H1 (cell line): ENCODE data around the gene SERPINB2. TPM values are rescaled to one million over a fixed set of nuclear protein-coding genes. Genes with fewer than 3 reads are reported as not detected.

Experiments
- CTCF ChIA-PET: fragments of 300-600 bp; sonication (Branson Sonifier 250); formaldehyde crosslinking; loops from one replicate; lab custom pipeline; 2021; ENCODE audit not compliant: partially characterized antibody; lab: Charles Lee
- POLR2A ChIA-PET: fragments of 300-600 bp; sonication (Branson Sonifier 250); formaldehyde crosslinking; loops from one replicate; lab custom pipeline; 2021; ENCODE audit warnings: inconsistent platforms; ENCODE audit not compliant: partially characterized antibody; lab: Charles Lee
- DNase-seq, 2 experiments: peaks; one replicate each; pipeline versions ENCODE4 v3.0.0 to v3.0.0-alpha.2; 2010 to 2022; ENCODE audit warnings: low spot score in 2 of 2, low read depth in 1 of 2, mixed read lengths in 1 of 2
- FAIRE-seq: peaks from 2 replicates; lab custom pipeline; 2011; peaks lifted over from hg19 to GRCh38; lab: Jason Lieb, UNC
- H2AFZ ChIP-seq: 2 replicates; pipeline ENCODE4 v1.8.1; 2012; ENCODE audit warnings: low read length, inconsistent platforms
- H2AK5ac ChIP-seq: 2 replicates; pipeline ENCODE4 v1.6.1; 2013; ENCODE audit warnings: low read depth, low read length
- H2BK120ac ChIP-seq: replicated peaks from 2 replicates; pipeline ENCODE3; 2013; ENCODE audit warnings: low read depth, low read length, inconsistent platforms
- H2BK12ac ChIP-seq: 2 replicates; pipeline ENCODE4 v1.6.1; 2013; ENCODE audit warnings: low read depth, low read length
- H2BK15ac ChIP-seq: 2 replicates; pipeline ENCODE4 v1.6.1; 2013; ENCODE audit warnings: low read length
- H2BK20ac ChIP-seq: 2 replicates; pipeline ENCODE4 v1.6.1; 2013; ENCODE audit warnings: low read length
- H2BK5ac ChIP-seq: 2 replicates; pipeline ENCODE4 v1.6.1; 2013; ENCODE audit warnings: low read depth, low read length
- H3K14ac ChIP-seq: 2 replicates; pipeline ENCODE4 v1.6.1; 2013; ENCODE audit warnings: inconsistent platforms; ENCODE audit not compliant: insufficient read length
- H3K18ac ChIP-seq: 2 replicates; pipeline ENCODE4 v1.6.1; 2013; ENCODE audit warnings: low read length; ENCODE audit errors: extremely low read depth
- H3K23ac ChIP-seq: 2 replicates; pipeline ENCODE4 v1.6.1; 2013; ENCODE audit warnings: inconsistent platforms; ENCODE audit not compliant: insufficient read length
- H3K23me2 ChIP-seq: 2 replicates; pipeline ENCODE4 v1.6.1; 2013; ENCODE audit warnings: low read depth, low read length
- H3K27ac ChIP-seq: 2 replicates; pipeline ENCODE4 v1.6.1; 2011; ENCODE audit warnings: low read depth, low read length, inconsistent platforms
- H3K27me3 ChIP-seq, 4 experiments: replicated peaks in 1 of 4; 1 replicate in 1 of 4; 2 replicates in 3 of 4; pipeline versions ENCODE4 v1.6.1 to v1.8.1; 2011 to 2013; ENCODE audit warnings: low read length in 3 of 4, mild to moderate bottlenecking in 3 of 4, inconsistent platforms in 2 of 4, mixed read lengths in 2 of 4, moderate library complexity in 1 of 4; ENCODE audit not compliant: control insufficient read depth in 3 of 4, insufficient read depth in 3 of 4; ENCODE audit errors: extremely low read depth in 1 of 4
- H3K36me3 ChIP-seq, 4 experiments: 2 replicates each; pipeline versions ENCODE4 v1.6.1 to v1.8.1; 2011 to 2013; ENCODE audit warnings: mild to moderate bottlenecking in 4 of 4, low read length in 3 of 4, moderate library complexity in 2 of 4, control low read depth in 1 of 4, inconsistent platforms in 1 of 4; ENCODE audit not compliant: insufficient read depth in 4 of 4, control insufficient read depth in 2 of 4
- H3K4ac ChIP-seq: replicated peaks from 2 replicates; pipeline ENCODE3; 2013; ENCODE audit warnings: low read length, low read depth, mixed read lengths, inconsistent platforms; ENCODE audit not compliant: insufficient read length
- H3K4me1 ChIP-seq, 4 experiments: replicated peaks in 1 of 4; 1 replicate in 1 of 4; 2 replicates in 3 of 4; pipeline versions ENCODE4 v1.6.1 to v1.8.1; 2011 to 2013; ENCODE audit warnings: low read length in 3 of 4, inconsistent platforms in 2 of 4, mixed read lengths in 1 of 4; ENCODE audit not compliant: insufficient read depth in 4 of 4, control insufficient read depth in 3 of 4
- H3K4me2 ChIP-seq, 2 experiments: 2 replicates each; pipeline versions ENCODE4 v1.6.1 to v1.8.1; 2011 to 2013; ENCODE audit warnings: low read depth in 2 of 2, low read length in 2 of 2, control low read depth in 1 of 2, inconsistent platforms in 1 of 2, mild to moderate bottlenecking in 1 of 2; ENCODE audit not compliant: insufficient read depth in 1 of 2
- H3K4me3 ChIP-seq, 4 experiments: fragments of 200-600, 300-600 bp in 1 of 4; sonication (generic), shearing (Covaris generic), sonication (Bioruptor Twin) in 1 of 4; 2 replicates each; pipeline versions ENCODE4 v1.5.1 to v1.8.1; 2011 to 2016; ENCODE audit warnings: low read length in 4 of 4, low read depth in 3 of 4, control low read depth in 2 of 4, inconsistent platforms in 2 of 4, mild to moderate bottlenecking in 2 of 4, mixed read lengths in 1 of 4, moderate library complexity in 1 of 4; ENCODE audit not compliant: insufficient read depth in 2 of 4; ENCODE audit errors: extremely low read depth in 1 of 4
- H3K56ac ChIP-seq: replicated peaks from 2 replicates; pipeline ENCODE3; 2013; ENCODE audit warnings: low read depth, mild to moderate bottlenecking, mixed read lengths, low read length, inconsistent platforms; ENCODE audit not compliant: insufficient read length
- H3K79me1 ChIP-seq: 2 replicates; pipeline ENCODE4 v1.6.1; 2013; ENCODE audit warnings: low read depth, low read length, control low read depth
- H3K79me2 ChIP-seq, 2 experiments: 2 replicates each; pipeline versions ENCODE4 v1.6.1 to v1.8.1; 2012 to 2013; ENCODE audit warnings: low read length in 2 of 2, mild to moderate bottlenecking in 2 of 2, inconsistent platforms in 1 of 2; ENCODE audit not compliant: insufficient read depth in 2 of 2, control insufficient read depth in 1 of 2
- H3K9ac ChIP-seq, 4 experiments: replicated peaks in 1 of 4; 1 replicate in 1 of 4; 2 replicates in 3 of 4; pipeline versions ENCODE4 v1.6.1 to v1.8.1; 2011 to 2013; ENCODE audit warnings: low read depth in 3 of 4, low read length in 3 of 4, control low read depth in 2 of 4, mild to moderate bottlenecking in 2 of 4, moderate library complexity in 2 of 4, inconsistent platforms in 1 of 4; ENCODE audit errors: extremely low read depth in 1 of 4
- H3K9me3 ChIP-seq, 2 experiments: 2 replicates each; pipeline versions ENCODE4 v1.6.1 to v1.8.1; 2012 to 2013; ENCODE audit warnings: mild to moderate bottlenecking in 2 of 2, moderate library complexity in 2 of 2, control low read depth in 1 of 2, inconsistent platforms in 1 of 2, low read depth in 1 of 2, low read length in 1 of 2, mixed read lengths in 1 of 2; ENCODE audit not compliant: insufficient read depth in 2 of 2
- H4K20me1 ChIP-seq, 2 experiments: replicated peaks in 1 of 2; 2 replicates each; pipeline versions ENCODE3 to v1.8.1; 2011 to 2013; ENCODE audit warnings: inconsistent platforms in 2 of 2, low read length in 2 of 2, mild to moderate bottlenecking in 1 of 2; ENCODE audit not compliant: insufficient read depth in 2 of 2, control insufficient read depth in 1 of 2
- H4K5ac ChIP-seq: 2 replicates; pipeline ENCODE4 v1.6.1; 2013; ENCODE audit warnings: low read length, low read depth, mixed read lengths, inconsistent platforms; ENCODE audit not compliant: insufficient read length
- H4K8ac ChIP-seq: 2 replicates; pipeline ENCODE4 v1.8.0; 2013; ENCODE audit warnings: mild to moderate bottlenecking, moderate library complexity, low read length, inconsistent platforms; ENCODE audit not compliant: insufficient read depth; ENCODE audit errors: extremely low read depth
- H4K91ac ChIP-seq: replicated peaks from 2 replicates; pipeline ENCODE3; 2013; ENCODE audit warnings: low read length, mixed read lengths, inconsistent platforms; ENCODE audit not compliant: insufficient read length
- ASH2L ChIP-seq: fragments of 200-600, 300-600 bp; sonication (generic); IDR thresholded peaks from one replicate; pipeline ENCODE4 v1.7.1; 2017; ENCODE audit warnings: low read length
- CTCF ChIP-seq, 3 experiments: IDR thresholded peaks; 1 replicate in 2 of 3; 2 replicates in 1 of 3; pipeline versions ENCODE4 v1.5.1 to v1.6.1; 2011; ENCODE audit warnings: low read length in 3 of 3, mild to moderate bottlenecking in 3 of 3, inconsistent platforms in 2 of 3, low read depth in 1 of 3, moderate library complexity in 1 of 3; ENCODE audit not compliant: insufficient read depth in 1 of 3; ENCODE audit errors: control extremely low read depth in 1 of 3
- RAD21 ChIP-seq, 2 experiments: IDR thresholded peaks in 1 of 2; conservative IDR thresholded peaks in 1 of 2; 2 replicates each; pipeline ENCODE4 v1.6.1; 2011; ENCODE audit warnings: low read depth in 2 of 2, low read length in 2 of 2, improper control_type of control experiment in 1 of 2, inconsistent platforms in 1 of 2, mild to moderate bottlenecking in 1 of 2, moderate library complexity in 1 of 2
- WGBS, 2 experiments: shearing (Covaris generic) in 1 of 2; methylation state at CpG; one replicate each; pipeline versions ENCODE4 v1.1.6 to v1.1.7; 2013 to 2015; ENCODE audit warnings: low lambda C conversion rate in 2 of 2, mixed read lengths in 2 of 2, inconsistent platforms in 1 of 2, low coverage in 1 of 2, missing lambda C conversion rate in 1 of 2; ENCODE audit not compliant: insufficient replicate concordance in 2 of 2, insufficient coverage in 1 of 2, insufficient read length in 1 of 2; ENCODE audit errors: extremely low coverage in 1 of 2, missing lambda C conversion rate in 1 of 2; 5-methylcytosine and 5-hydroxymethylcytosine counted together
- polyA plus RNA-seq, 7 experiments: library from polyadenylated mRNA; depleted of rRNA in 3 of 7; stranded (reverse) in 5 of 7; unstranded in 2 of 7; fragments of >200 nt in 5 of 7; fragments of 200-250 nt in 2 of 7; gene quantifications; 1 replicate in 5 of 7; 2 replicates in 1 of 7; 4 replicates in 1 of 7; pipeline versions ENCODE4 v1.2.1 to v1.2.3, GENCODE V29; 2011 to 2013; ENCODE audit warnings: missing spikeins in 2 of 7, mixed read lengths in 2 of 7
- total RNA-seq: library from RNA; stranded (reverse); fragmentation: NEBNext Ultra II Directional; extraction: Animal tissue kit (Norgen Biotek cat#: 25700); gene quantifications from 2 replicates; pipeline ENCODE4 v1.2.1, GENCODE V29; 2021

The SERPINB2 gene
- total and polyA plus RNA-seq, 2 of the 8 experiments (the other 6 are each of a cell fraction or from before 2014, with no cell fraction given): not detected

DNA sequence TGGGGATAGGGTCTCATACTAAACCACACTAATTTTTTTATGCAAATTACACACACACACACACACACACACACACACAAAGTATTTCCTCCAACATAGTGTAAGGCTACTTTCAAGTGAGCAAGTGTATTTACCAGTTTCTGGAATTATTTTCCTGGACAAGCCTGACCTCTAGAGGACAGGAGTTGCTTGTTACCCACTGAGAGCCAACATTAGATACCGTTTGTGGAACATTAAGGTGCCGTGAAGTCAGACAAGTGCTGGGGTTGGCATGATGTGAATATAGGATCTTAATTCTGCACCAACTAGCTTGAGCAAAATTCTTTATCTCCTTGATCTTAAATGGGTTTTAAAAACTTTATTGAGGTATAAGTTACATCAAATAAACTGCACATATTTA is 39.3 kb upstream of the SERPINB2 start:
- Histone ChIP-seq H4K91ac (no peak overlapping the region), H2BK20ac (no peak overlapping the region), H3K79me1 (no peaks in the 10 kb centered on the region), H3K27ac (no peak overlapping the region), H3K4ac (no peak overlapping the region), H3K4me2 (no peak overlapping the region), H3K14ac (no peak overlapping the region), H3K18ac (no peak overlapping the region), H3K23me2 (no peaks in the 10 kb centered on the region), H3K27me3 (no peaks in the 10 kb centered on the region), H3K79me2 (no peaks in the 10 kb centered on the region), H2BK12ac (no peak overlapping the region), H2BK15ac (no peak overlapping the region), H2AK5ac (no peak overlapping the region), H3K9me3 (no peaks in the 10 kb centered on the region), H2AFZ (no peak overlapping the region), H4K20me1 (no peaks in the 10 kb centered on the region), H3K9ac (no peak overlapping the region), H2BK120ac (no peak overlapping the region), H4K5ac (no peak overlapping the region), H4K8ac (no peak overlapping the region), H3K4me3 (no peak overlapping the region), H3K23ac (no peak overlapping the region), H2BK5ac (no peak overlapping the region), H3K36me3 (no peaks in the 10 kb centered on the region), H3K56ac (no peak overlapping the region), H3K4me1 (no peaks in the 10 kb centered on the region)
- POLR2A ChIA-PET: no interaction called here
- CTCF ChIA-PET: interaction anchor here (0.6 to 2.6 kb wide), 17 partner anchors 9 to 504 kb away, joined by 3 to 11 read pairs (median 5); no protein-coding TSS in a partner anchor
- FAIRE-seq: peak; percentile 58
- DNase-seq: no peak
- TF ChIP-seq CTCF (IDR thresholded peaks at IDR 0.05; ENCODE audit: control extremely low read depth in 1 of 3, insufficient read depth in 1 of 3, low read depth in 1 of 3, low read length in 3 of 3) (peak in 2 of 3 experiments; percentile 63 to 70; a peak in 3 of 4 replicates), RAD21 (IDR thresholded peaks at IDR 0.05 in 1 of 2, conservative IDR thresholded peaks at IDR 0.05 in 1 of 2; ENCODE audit: low read depth in 2 of 2, low read length in 2 of 2) (peak; percentile 75 to 79), ASH2L (no peak)
- WGBS, 2 experiments: 56% methylated on average over 2 of the region's 2 CpGs; no CpG with 5 or more reads in 1 of the 2 experiments
